K562 (cell line): Measurements from ENCODE around the gene GTF3C1.

Experiments used
- SMAD3 ChIP-seq: fragments of 450-650 bp; formaldehyde crosslinking; conservative IDR thresholded peaks from 2 replicates; pipeline ENCODE4 v1.4.0; 2020; ENCODE audit warnings: mild to moderate bottlenecking
- SMARCA4 ChIP-seq: fragments of 450-650 bp; IDR thresholded peaks from 2 replicates; pipeline ENCODE4 v1.6.1; 2016
- TF ChIP-seq, protein P1 (sequence below): fragments of 250-450 bp; sonication (Bioruptor Pico); IDR thresholded peaks from 2 replicates; pipeline ENCODE4 v1.4.0; 2020; ENCODE audit warnings: borderline replicate concordance
- TF ChIP-seq, protein P2 (sequence below), 2 experiments: fragments of 450-650 bp in 1 of 2; sonication (generic) in 1 of 2; formaldehyde crosslinking in 1 of 2; IDR thresholded peaks in 1 of 2; conservative IDR thresholded peaks in 1 of 2; 2 replicates each; pipeline versions ENCODE4 v1.6.1 to v1.8.1; 2016 to 2023; ENCODE audit warnings: mild to moderate bottlenecking in 2 of 2, moderate library complexity in 2 of 2, inconsistent platforms in 1 of 2, missing genetic modification reagents in 1 of 2
- TF ChIP-seq, protein P3 (sequence below), 2 experiments: fragments of 450-650 bp; formaldehyde crosslinking in 1 of 2; IDR thresholded peaks; 2 replicates each; pipeline versions ENCODE4 v1.4.0 to v1.6.1; 2014 to 2020; ENCODE audit warnings: mild to moderate bottlenecking in 2 of 2, borderline replicate concordance in 1 of 2, low read depth in 1 of 2

DNA sequence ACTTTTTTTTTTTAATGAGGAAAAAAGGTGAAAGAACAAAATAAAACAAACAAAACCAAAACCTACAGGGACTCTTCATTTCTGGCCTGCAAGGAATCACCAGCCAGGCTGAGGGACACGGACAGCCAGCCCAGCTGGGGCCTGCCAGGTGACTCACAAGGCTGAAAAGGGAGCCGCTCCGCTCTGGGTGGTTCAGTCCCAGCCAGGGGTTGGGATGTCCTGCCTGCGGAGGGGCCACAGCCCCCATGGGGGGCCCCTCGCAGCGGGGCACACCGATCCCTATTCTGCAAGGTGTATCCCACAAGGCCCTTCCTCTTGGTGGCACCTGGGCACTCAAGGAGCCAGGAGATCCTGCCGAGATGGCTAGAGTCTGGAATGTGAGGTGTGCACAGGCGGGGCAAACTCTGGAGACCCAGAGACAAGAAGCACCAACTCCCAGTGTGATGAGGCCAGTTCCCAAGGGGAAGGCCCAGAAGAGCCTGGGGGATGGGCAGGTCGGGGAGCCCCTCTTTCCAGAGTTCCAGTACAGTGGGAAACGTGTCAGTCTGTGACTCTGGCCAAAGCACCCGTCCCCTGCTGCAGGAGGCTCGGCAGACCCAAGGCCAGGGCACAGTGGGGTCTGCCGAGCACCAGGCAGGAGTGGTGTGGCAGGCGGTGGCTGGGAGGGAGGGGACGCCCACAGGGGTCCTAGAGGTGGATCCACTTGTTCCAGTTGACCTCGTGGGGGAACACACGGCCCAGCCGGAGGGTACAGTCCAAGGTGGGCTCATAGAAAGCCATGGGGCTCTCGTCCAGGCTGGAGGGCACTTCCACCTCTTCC, 88.8 kb downstream of the GTF3C1 start:
- TF ChIP-seq, protein P1, sequence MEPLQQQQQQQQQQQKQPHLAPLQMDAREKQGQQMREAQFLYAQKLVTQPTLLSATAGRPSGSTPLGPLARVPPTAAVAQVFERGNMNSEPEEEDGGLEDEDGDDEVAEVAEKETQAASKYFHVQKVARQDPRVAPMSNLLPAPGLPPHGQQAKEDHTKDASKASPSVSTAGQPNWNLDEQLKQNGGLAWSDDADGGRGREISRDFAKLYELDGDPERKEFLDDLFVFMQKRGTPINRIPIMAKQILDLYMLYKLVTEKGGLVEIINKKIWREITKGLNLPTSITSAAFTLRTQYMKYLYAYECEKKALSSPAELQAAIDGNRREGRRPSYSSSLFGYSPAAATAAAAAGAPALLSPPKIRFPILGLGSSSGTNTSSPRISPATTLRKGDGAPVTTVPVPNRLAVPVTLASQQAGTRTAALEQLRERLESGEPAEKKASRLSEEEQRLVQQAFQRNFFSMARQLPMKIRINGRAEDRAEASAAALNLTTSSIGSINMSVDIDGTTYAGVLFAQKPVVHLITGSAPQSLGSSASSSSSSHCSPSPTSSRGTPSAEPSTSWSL (CRISPR knock-in tag), result no peak
- TF ChIP-seq SMAD3 (no peak), SMARCA4 (no peak)
- TF ChIP-seq, protein P2, sequence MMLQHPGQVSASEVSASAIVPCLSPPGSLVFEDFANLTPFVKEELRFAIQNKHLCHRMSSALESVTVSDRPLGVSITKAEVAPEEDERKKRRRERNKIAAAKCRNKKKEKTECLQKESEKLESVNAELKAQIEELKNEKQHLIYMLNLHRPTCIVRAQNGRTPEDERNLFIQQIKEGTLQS (IDR thresholded peaks at IDR 0.05), result no peak
- TF ChIP-seq, protein P2 (CRISPR knock-in tag; conservative IDR thresholded peaks at IDR 0.05), result no peak
- TF ChIP-seq, protein P3, sequence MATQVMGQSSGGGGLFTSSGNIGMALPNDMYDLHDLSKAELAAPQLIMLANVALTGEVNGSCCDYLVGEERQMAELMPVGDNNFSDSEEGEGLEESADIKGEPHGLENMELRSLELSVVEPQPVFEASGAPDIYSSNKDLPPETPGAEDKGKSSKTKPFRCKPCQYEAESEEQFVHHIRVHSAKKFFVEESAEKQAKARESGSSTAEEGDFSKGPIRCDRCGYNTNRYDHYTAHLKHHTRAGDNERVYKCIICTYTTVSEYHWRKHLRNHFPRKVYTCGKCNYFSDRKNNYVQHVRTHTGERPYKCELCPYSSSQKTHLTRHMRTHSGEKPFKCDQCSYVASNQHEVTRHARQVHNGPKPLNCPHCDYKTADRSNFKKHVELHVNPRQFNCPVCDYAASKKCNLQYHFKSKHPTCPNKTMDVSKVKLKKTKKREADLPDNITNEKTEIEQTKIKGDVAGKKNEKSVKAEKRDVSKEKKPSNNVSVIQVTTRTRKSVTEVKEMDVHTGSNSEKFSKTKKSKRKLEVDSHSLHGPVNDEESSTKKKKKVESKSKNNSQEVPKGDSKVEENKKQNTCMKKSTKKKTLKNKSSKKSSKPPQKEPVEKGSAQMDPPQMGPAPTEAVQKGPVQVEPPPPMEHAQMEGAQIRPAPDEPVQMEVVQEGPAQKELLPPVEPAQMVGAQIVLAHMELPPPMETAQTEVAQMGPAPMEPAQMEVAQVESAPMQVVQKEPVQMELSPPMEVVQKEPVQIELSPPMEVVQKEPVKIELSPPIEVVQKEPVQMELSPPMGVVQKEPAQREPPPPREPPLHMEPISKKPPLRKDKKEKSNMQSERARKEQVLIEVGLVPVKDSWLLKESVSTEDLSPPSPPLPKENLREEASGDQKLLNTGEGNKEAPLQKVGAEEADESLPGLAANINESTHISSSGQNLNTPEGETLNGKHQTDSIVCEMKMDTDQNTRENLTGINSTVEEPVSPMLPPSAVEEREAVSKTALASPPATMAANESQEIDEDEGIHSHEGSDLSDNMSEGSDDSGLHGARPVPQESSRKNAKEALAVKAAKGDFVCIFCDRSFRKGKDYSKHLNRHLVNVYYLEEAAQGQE (IDR thresholded peaks at IDR 0.05; ENCODE audit: borderline replicate concordance), result no peak
- TF ChIP-seq, protein P3 (CRISPR knock-in tag; IDR thresholded peaks at IDR 0.05; ENCODE audit: low read depth), result no peak
